Measurements from ENCODE around the gene SLC28A3. TPM values are rescaled to one million over a fixed set of nuclear protein-coding genes. Genes with fewer than 3 reads are reported as not detected.

SLC28A3 gene
- total and polyA plus RNA-seq, 5 donors from 2014 or later = not detected

- ATAC-seq (ENCODE audit: low read depth in 2 of 2) = no peak
- H3K4me1 Mint-ChIP-seq = peaks cover 0 to 6% (median 0%) of the 10 kb centered on the region in 4 donors
- H3K4me1 ChIP-seq (ENCODE audit: control insufficient read depth, insufficient read depth, low read length, poor library complexity, severe bottlenecking) = no peaks in the 10 kb centered on the region
- no peaks in the 10 kb centered on the region for H3K36me3 ChIP-seq (ENCODE audit: control insufficient read depth, insufficient read depth, low read length)
- H3K27me3 ChIP-seq (ENCODE audit: control insufficient read depth, insufficient read depth, low read length) = no peaks in the 10 kb centered on the region
- peaks cover 4% of the 10 kb centered on the region for H3K27me3 Mint-ChIP-seq
- no peaks in the 10 kb centered on the region for H3K9me3 Mint-ChIP-seq
- no peak overlapping the region for H3K27ac ChIP-seq (ENCODE audit: insufficient read depth, low read length, poor library complexity, severe bottlenecking)
- H3K27ac Mint-ChIP-seq = no peak overlapping the region
- no peaks in the 10 kb centered on the region for H3K36me3 Mint-ChIP-seq
- H3K4me3 ChIP-seq (ENCODE audit: low read depth, low read length) = no peak overlapping the region
- no peak for DNase-seq
- H3K4me3 Mint-ChIP-seq = no peak overlapping the region
- no peaks in the 10 kb centered on the region for H3K9me3 ChIP-seq (ENCODE audit: control insufficient read depth in 2 of 2, low read length in 2 of 2)
These were observed 26.3 kb downstream of the SLC28A3 start for GRCh38 chr9:84314306-84314705.

DNA sequence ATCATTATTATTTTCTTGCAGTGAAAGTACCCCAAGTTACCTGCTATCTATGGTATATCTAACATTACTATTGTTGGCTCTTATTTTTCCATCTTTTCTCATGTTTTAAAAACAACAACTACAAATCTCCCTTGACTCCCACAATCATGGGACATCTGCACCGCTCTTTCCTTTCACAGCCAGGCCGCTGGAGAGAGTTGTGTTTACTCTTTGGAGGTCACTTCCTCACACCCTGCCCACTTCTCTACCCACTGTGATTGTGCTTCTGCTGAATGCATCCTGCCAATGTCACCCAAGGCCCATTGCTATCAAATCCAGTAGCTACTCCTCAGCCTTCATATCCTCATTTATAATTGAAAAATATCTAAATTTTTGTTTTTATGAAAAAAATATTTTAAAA is 29.7 kb downstream of the SLC28A3 start:
- no peaks in the 10 kb centered on the region for H3K36me3 ChIP-seq (ENCODE audit: control insufficient read depth, insufficient read depth, low read length)
- H3K27me3 ChIP-seq (ENCODE audit: control insufficient read depth, insufficient read depth, low read length) = no peaks in the 10 kb centered on the region
- no peak for ATAC-seq (ENCODE audit: low read depth in 2 of 2)
- no peaks in the 10 kb centered on the region for H3K9me3 ChIP-seq (ENCODE audit: control insufficient read depth in 2 of 2, low read length in 2 of 2)
- DNase-seq = no peak
- H3K4me1 ChIP-seq (ENCODE audit: control insufficient read depth, insufficient read depth, low read length, poor library complexity, severe bottlenecking) = no peaks in the 10 kb centered on the region
- no peak overlapping the region for H3K4me3 Mint-ChIP-seq
- H3K9me3 Mint-ChIP-seq = no peaks in the 10 kb centered on the region
- peak overlapping the region in 2 of 3 donors; percentile 0 to 2 for H3K27ac Mint-ChIP-seq
- H3K4me1 Mint-ChIP-seq = peaks cover 0 to 6% (median 0%) of the 10 kb centered on the region in 4 donors
- H3K27me3 Mint-ChIP-seq = peaks cover 4% of the 10 kb centered on the region
- H3K36me3 Mint-ChIP-seq = no peaks in the 10 kb centered on the region
- no peak overlapping the region for H3K27ac ChIP-seq (ENCODE audit: insufficient read depth, low read length, poor library complexity, severe bottlenecking)
- no peak overlapping the region for H3K4me3 ChIP-seq (ENCODE audit: low read depth, low read length)

GRCh38 chr9:84305497-84306131 is 34.9 kb downstream of the SLC28A3 start:
- Histone ChIP-seq H3K27ac (ENCODE audit: insufficient read depth, low read length, poor library complexity, severe bottlenecking) (no peak overlapping the region), H3K36me3 (ENCODE audit: control insufficient read depth, insufficient read depth, low read length) (no peaks in the 10 kb centered on the region), H3K4me1 (ENCODE audit: control insufficient read depth, insufficient read depth, low read length, poor library complexity, severe bottlenecking) (no peaks in the 10 kb centered on the region), H3K27me3 (ENCODE audit: control insufficient read depth, insufficient read depth, low read length) (no peaks in the 10 kb centered on the region), H3K9me3 (ENCODE audit: control insufficient read depth in 2 of 2, low read length in 2 of 2) (no peaks in the 10 kb centered on the region), H3K4me3 (ENCODE audit: low read depth, low read length) (no peak overlapping the region)
- Mint-ChIP-seq H3K36me3 (no peaks in the 10 kb centered on the region), H3K27me3 (no peaks in the 10 kb centered on the region), H3K4me3 (no peak overlapping the region), H3K9me3 (no peaks in the 10 kb centered on the region), H3K4me1 (peaks cover 0 to 3% (median 0%) of the 10 kb centered on the region in 4 donors), H3K27ac (no peak overlapping the region)
- ATAC-seq (ENCODE audit: low read depth in 2 of 2) (no peak), DNase-seq (no peak)

- Mint-ChIP-seq H3K9me3 (no peaks in the 10 kb centered on the region), H3K27me3 (no peaks in the 10 kb centered on the region), H3K36me3 (no peaks in the 10 kb centered on the region), H3K4me1 (peaks cover 0 to 3% (median 0%) of the 10 kb centered on the region in 4 donors), H3K4me3 (no peak overlapping the region), H3K27ac (no peak overlapping the region)
- Histone ChIP-seq H3K4me1 (ENCODE audit: control insufficient read depth, insufficient read depth, low read length, poor library complexity, severe bottlenecking) (no peaks in the 10 kb centered on the region), H3K36me3 (ENCODE audit: control insufficient read depth, insufficient read depth, low read length) (no peaks in the 10 kb centered on the region), H3K27ac (ENCODE audit: insufficient read depth, low read length, poor library complexity, severe bottlenecking) (no peak overlapping the region), H3K9me3 (ENCODE audit: control insufficient read depth in 2 of 2, low read length in 2 of 2) (no peaks in the 10 kb centered on the region), H3K27me3 (ENCODE audit: control insufficient read depth, insufficient read depth, low read length) (no peaks in the 10 kb centered on the region), H3K4me3 (ENCODE audit: low read depth, low read length) (no peak overlapping the region)
- DNase-seq (no peak), ATAC-seq (ENCODE audit: low read depth in 2 of 2) (no peak)
These were observed 36.4 kb downstream of the SLC28A3 start for GRCh38 chr9:84304166-84304565.

- Histone ChIP-seq H3K27me3 (ENCODE audit: control insufficient read depth, insufficient read depth, low read length) (no peaks in the 10 kb centered on the region), H3K36me3 (ENCODE audit: control insufficient read depth, insufficient read depth, low read length) (no peaks in the 10 kb centered on the region), H3K4me3 (ENCODE audit: low read depth, low read length) (no peak overlapping the region), H3K4me1 (ENCODE audit: control insufficient read depth, insufficient read depth, low read length, poor library complexity, severe bottlenecking) (no peaks in the 10 kb centered on the region), H3K27ac (ENCODE audit: insufficient read depth, low read length, poor library complexity, severe bottlenecking) (no peak overlapping the region), H3K9me3 (ENCODE audit: control insufficient read depth in 2 of 2, low read length in 2 of 2) (no peaks in the 10 kb centered on the region)
- Mint-ChIP-seq H3K9me3 (no peaks in the 10 kb centered on the region), H3K27me3 (no peaks in the 10 kb centered on the region), H3K36me3 (no peaks in the 10 kb centered on the region), H3K4me3 (no peak overlapping the region), H3K27ac (no peak overlapping the region), H3K4me1 (peaks cover 0 to 3% (median 0%) of the 10 kb centered on the region in 4 donors)
- no peak for ATAC-seq (ENCODE audit: low read depth in 2 of 2)
- no peak for DNase-seq
These were observed 37.5 kb downstream of the SLC28A3 start for GRCh38 chr9:84303061-84303460.

GRCh38 chr9:84301851-84302250 is 38.7 kb downstream of the SLC28A3 start:
- no peak overlapping the region for H3K27ac Mint-ChIP-seq
- H3K9me3 Mint-ChIP-seq = no peaks in the 10 kb centered on the region
- H3K27ac ChIP-seq (ENCODE audit: insufficient read depth, low read length, poor library complexity, severe bottlenecking) = no peak overlapping the region

DNA sequence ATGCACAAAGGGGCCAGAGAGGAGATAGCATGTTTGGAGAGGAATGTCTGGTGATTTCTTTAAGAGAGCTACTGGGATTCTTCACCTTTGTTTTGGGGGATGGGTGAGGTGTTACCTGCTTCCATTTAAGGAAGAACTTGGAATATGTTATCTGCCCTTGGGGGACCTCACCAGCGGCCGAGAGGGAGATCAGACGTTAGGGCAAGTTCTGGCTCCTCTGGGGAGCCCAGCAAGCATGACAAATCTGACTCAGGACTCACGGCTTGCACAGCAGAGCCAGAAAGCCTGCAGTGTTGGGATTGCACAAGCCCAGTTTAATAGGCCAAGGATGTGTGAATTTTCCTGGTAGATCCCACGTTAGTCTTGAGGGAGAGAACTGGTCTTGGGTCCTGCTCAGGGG is 40.3 kb downstream of the SLC28A3 start:
- H3K27me3 Mint-ChIP-seq = no peaks in the 10 kb centered on the region
- peaks cover 3 to 11% (median 8%) of the 10 kb centered on the region in 4 donors for H3K4me1 Mint-ChIP-seq
- no peak overlapping the region for H3K27ac Mint-ChIP-seq
- no peaks in the 10 kb centered on the region for H3K36me3 Mint-ChIP-seq
- no peaks in the 10 kb centered on the region for H3K9me3 Mint-ChIP-seq
- no peak for DNase-seq
- Histone ChIP-seq H3K4me3 (ENCODE audit: low read depth, low read length) (no peak overlapping the region), H3K4me1 (ENCODE audit: control insufficient read depth, insufficient read depth, low read length, poor library complexity, severe bottlenecking) (no peaks in the 10 kb centered on the region), H3K27ac (ENCODE audit: insufficient read depth, low read length, poor library complexity, severe bottlenecking) (no peak overlapping the region), H3K9me3 (ENCODE audit: control insufficient read depth in 2 of 2, low read length in 2 of 2) (no peaks in the 10 kb centered on the region), H3K36me3 (ENCODE audit: control insufficient read depth, insufficient read depth, low read length) (no peaks in the 10 kb centered on the region), H3K27me3 (ENCODE audit: control insufficient read depth, insufficient read depth, low read length) (no peaks in the 10 kb centered on the region)
- no peak overlapping the region for H3K4me3 Mint-ChIP-seq
- ATAC-seq (ENCODE audit: low read depth in 2 of 2) = no peak

More at GRCh38 chr9:84301851-84302250, 38.7 kb downstream of the SLC28A3 start:
- Histone ChIP-seq H3K36me3 (ENCODE audit: control insufficient read depth, insufficient read depth, low read length) (no peaks in the 10 kb centered on the region), H3K27me3 (ENCODE audit: control insufficient read depth, insufficient read depth, low read length) (no peaks in the 10 kb centered on the region), H3K9me3 (ENCODE audit: control insufficient read depth in 2 of 2, low read length in 2 of 2) (no peaks in the 10 kb centered on the region), H3K4me1 (ENCODE audit: control insufficient read depth, insufficient read depth, low read length, poor library complexity, severe bottlenecking) (no peaks in the 10 kb centered on the region), H3K4me3 (ENCODE audit: low read depth, low read length) (no peak overlapping the region)
- no peak for ATAC-seq (ENCODE audit: low read depth in 2 of 2)
- Mint-ChIP-seq H3K4me1 (peaks cover 0 to 3% (median 0%) of the 10 kb centered on the region in 4 donors), H3K27me3 (no peaks in the 10 kb centered on the region), H3K4me3 (no peak overlapping the region), H3K36me3 (no peaks in the 10 kb centered on the region)
- no peak for DNase-seq

- no peaks in the 10 kb centered on the region for H3K9me3 Mint-ChIP-seq
- H3K4me1 ChIP-seq (ENCODE audit: control insufficient read depth, insufficient read depth, low read length, poor library complexity, severe bottlenecking) = peaks cover 11% of the 10 kb centered on the region
- no peak for ATAC-seq (ENCODE audit: low read depth in 2 of 2)
- H3K4me1 Mint-ChIP-seq = peaks cover 0 to 31% (median 25%) of the 10 kb centered on the region in 4 donors
- H3K27me3 ChIP-seq (ENCODE audit: control insufficient read depth, insufficient read depth, low read length) = no peaks in the 10 kb centered on the region
- peak overlapping the region in 1 of 3 donors; percentile 27 for H3K27ac Mint-ChIP-seq
- H3K27ac ChIP-seq (ENCODE audit: insufficient read depth, low read length, poor library complexity, severe bottlenecking) = no peak overlapping the region
- no peaks in the 10 kb centered on the region for H3K36me3 Mint-ChIP-seq
- no peak for DNase-seq
- no peak overlapping the region for H3K4me3 ChIP-seq (ENCODE audit: low read depth, low read length)
- H3K9me3 ChIP-seq (ENCODE audit: control insufficient read depth in 2 of 2, low read length in 2 of 2) = no peaks in the 10 kb centered on the region
- no peak overlapping the region for H3K4me3 Mint-ChIP-seq
- H3K27me3 Mint-ChIP-seq = no peaks in the 10 kb centered on the region
- H3K36me3 ChIP-seq (ENCODE audit: control insufficient read depth, insufficient read depth, low read length) = no peaks in the 10 kb centered on the region
These were observed 43.3 kb downstream of the SLC28A3 start for GRCh38 chr9:84297162-84297821.

All from CD4-positive, CD25-positive, alpha-beta regulatory T cell (primary cell).